HG03097 (cell line): ENCODE data around the gene DNHD1.

Source experiments
- ATAC-seq: cut with Tn5 transposase; IDR thresholded peaks from one replicate; pipeline ENCODE4 v1.9.1; 2021; ENCODE audit not compliant: unreplicated experiment, low FRiP score

Gene DNHD1, protein sequence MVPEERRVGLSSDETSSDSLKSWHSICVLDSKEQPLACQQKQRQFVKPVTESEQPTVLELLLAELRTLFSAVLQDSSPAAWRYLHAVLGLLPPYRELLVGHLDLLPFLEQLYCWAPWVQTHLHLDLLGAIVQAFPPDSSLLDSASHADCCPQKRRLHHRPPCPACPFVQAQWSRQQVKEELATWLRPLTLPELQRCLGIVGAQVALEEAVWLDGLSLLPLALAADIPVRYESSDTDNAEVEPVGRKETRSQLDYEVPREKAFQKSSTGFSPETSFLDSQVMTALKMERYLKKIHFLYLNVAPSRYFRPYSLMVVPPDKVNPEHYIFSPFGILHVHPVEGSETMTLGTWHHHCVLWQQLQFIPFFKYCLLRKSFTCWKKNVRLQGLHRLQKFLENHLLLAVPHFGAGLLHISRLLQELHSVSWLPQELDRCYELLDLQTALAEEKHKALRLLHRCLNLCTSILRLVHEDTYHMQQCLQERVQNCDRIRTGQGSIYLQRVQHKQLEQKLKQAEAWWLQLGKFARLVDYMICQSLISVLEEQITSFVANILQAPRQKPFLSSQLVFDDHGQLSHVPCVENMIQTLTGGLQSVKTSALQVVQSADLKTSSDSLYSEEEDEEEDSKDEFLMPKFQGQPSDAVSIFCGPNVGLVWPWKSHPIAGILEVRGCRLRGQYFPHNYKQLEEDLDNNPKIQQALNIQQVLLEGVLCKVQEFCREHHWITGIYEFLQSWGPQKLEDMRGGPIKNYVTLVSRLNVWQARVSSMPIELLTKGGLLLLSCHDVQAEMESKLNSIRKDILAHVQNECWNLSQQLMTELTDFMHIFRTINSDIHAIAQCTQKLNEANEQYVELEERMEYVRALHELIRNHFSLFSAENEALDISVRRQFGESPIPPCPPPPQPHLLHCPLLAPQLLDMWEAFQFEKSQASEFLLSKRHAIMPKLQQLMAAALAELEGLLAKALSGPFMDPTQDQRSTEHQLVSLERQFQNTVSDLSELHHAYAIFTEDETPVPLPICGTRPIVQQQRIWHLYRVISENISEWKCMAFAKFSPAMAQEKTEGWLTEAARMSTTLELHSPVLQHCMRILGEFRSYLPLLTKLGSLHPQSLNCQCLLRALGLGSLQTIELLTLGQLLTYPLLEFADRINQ (N-terminal part only)

GRCh38 chr11:6497069-6497839 lies at the start of gene DNHD1:
Gene DNHD1 (plus strand): TSS chr11:6497280. CDS start chr11:6498216, 936 bp downstream.
- no peak for ATAC-seq

DNA sequence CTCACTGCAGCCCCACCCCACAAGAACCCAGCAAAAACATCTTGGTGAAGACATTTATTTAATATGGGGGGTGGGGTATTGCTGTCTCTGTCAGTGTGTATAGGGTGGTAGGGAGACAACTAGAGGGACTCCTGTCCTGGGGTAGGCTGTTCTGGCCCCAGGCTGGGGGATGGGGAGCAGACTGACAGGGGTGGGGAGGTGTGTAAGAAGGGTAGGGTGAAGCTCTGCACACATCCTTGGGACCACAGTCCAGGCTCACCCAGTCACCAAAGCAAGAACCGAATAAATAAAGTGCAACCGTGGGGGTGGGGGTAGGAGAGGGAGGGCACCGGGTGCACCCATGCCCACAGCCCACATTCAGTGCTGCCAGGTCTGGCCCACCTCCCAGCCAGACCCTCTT lies 48.5 kb upstream of the DNHD1 start:
- ATAC-seq, result no peak

GRCh38 chr11:6452219-6452618 lies 44.9 kb upstream of the DNHD1 start:
- ATAC-seq, result no peak

DNA sequence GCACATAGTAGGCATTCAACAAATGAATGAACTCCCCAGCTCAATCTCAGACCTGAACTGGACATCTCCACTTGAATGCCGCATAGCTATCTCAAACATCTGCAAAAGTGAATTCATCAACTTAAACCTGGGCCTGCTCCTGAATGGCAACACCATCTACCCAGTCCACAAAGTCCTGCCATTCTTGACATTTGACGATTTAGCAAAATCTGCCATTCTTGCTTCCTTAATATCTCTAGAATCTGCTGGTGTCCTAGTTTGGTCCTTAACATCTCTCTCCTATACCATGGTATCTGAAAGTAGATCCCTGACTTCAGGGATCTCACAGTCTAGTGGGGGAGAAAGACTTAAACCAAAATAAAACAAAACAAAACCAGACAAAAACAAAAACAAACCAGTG lies 43.9 kb upstream of the DNHD1 start:
- ATAC-seq, result no peak

- ATAC-seq, result no peak
Measured at GRCh38 chr11:6455070-6455469, 42.0 kb upstream of the DNHD1 start.

GRCh38 chr11:6456361-6457073 lies 40.6 kb upstream of the DNHD1 start:
- ATAC-seq, result no peak

GRCh38 chr11:6457581-6458320 lies 39.3 kb upstream of the DNHD1 start:
- no peak for ATAC-seq

GRCh38 chr11:6458352-6459098 lies 38.6 kb upstream of the DNHD1 start:
- no peak for ATAC-seq

DNA sequence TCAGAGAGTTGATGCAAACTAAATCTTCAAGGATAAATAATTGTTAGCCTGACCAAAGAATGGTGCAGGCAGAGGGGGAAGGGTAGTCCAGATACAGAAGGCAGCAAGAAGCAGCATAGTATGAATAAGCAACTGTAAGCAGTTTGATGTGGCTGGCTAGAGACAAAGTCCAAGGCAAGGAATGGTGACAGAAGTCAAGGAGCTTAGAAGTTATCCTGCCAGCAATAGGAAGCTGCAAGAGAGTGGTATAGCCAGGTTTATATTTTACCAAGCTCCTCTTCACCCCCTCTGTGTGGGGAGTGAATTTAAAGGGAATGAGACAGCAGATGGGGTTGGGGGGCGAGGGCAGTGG lies 38.0 kb upstream of the DNHD1 start:
- no peak for ATAC-seq

- ATAC-seq, result no peak
Measured at GRCh38 chr11:6468712-6469495, 28.2 kb upstream of the DNHD1 start.

DNA sequence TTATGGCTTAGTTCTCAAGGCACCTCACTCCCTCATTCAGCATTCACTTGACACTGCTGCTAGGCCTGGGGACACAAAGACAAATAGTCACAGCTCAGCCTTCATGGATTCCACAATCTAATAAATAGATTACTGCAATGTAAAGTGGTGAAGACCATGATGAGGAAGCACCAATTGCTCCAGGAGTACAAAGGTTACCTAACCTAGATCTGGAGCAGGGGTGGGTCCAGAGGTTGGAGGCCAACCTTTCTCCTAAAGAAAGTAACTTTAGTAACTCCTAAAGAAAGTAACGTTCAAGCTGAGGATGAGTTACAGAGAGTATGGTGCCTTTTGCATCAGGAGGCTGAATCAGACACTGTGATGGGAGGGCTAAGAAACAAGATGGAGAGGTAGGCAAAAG lies 27.5 kb upstream of the DNHD1 start:
- no peak for ATAC-seq

GRCh38 chr11:6472934-6473333 lies 24.1 kb upstream of the DNHD1 start:
- ATAC-seq, result no peak

- ATAC-seq, result peak; percentile 57
Measured at GRCh38 chr11:6473451-6474412, 23.3 kb upstream of the DNHD1 start, which contains the start of gene TRIM3. Gene TRIM3 (minus strand): TSS chr11:6473941. CDS start chr11:6465695, 8,246 bp downstream.

- ATAC-seq, result no peak
Measured at GRCh38 chr11:6474413-6474792, 22.7 kb upstream of the DNHD1 start.

GRCh38 chr11:6474806-6475500 lies 22.1 kb upstream of the DNHD1 start:
- no peak for ATAC-seq

- ATAC-seq, result no peak
Measured at GRCh38 chr11:6475936-6476335, 21.1 kb upstream of the DNHD1 start.
